Prostate gland (tissue), 2 donors: ENCODE measurements around the gene GRID1.

Experiments used
- CTCF ChIP-seq, 4 experiments: fragments of 200-600 bp in 2 of 4; fragments of 450-650 bp in 2 of 4; sonication (generic) in 2 of 4; IDR thresholded peaks; 1 replicate in 3 of 4; 2 replicates in 1 of 4; pipeline ENCODE4 v1.5.1; 2016 to 2019; ENCODE audit warnings: antibody characterized with exemption in 4 of 4, mild to moderate bottlenecking in 2 of 4, moderate library complexity in 2 of 4
- POLR2AphosphoS5 ChIP-seq: sonication (generic); formaldehyde crosslinking; IDR thresholded peaks from one replicate; pipeline ENCODE4 v1.6.1; 2017; ENCODE audit warnings: antibody characterized with exemption

GRCh38 chr10:86033581-86033980, 333.0 kb downstream of the GRID1 start:
- TF ChIP-seq CTCF (IDR thresholded peaks at IDR 0.05), result no peak
- TF ChIP-seq POLR2AphosphoS5, result no peak
